ENCODE results near the gene CHADL. TPM values are rescaled to one million over a fixed set of nuclear protein-coding genes. Genes with fewer than 3 reads are reported as not detected.
"Not testable (repeated sequence)": the region's sequence is repeated elsewhere in the genome, so short reads cannot be mapped to it uniquely, and the experiment has no call there.

Gene CHADL
- total and polyA plus RNA-seq, 2 of the 8 experiments (the other 6 are each of a cell fraction or from before 2014, with no cell fraction given) = 0.78 to 1.4 TPM

DNA sequence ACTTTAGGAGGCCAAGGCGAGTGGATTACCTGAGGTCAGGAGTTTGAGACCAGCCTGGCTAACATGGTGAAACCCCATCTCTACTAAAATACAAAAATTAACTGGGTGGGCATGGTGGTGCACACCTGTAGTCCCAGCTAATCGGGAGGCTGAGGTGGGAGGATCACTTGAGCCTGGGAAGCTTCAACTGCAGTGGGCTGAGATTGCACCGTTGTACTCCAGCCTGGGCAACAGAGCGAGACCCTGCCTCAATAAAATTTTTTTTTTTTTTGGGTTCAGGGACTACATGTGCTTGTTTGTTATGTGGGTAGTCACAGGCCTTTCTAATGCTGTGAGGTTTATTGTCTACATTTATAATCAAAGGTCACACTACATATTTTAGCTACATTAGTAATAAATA is 19.0 kb upstream of the CHADL start:
- not testable (repeated sequence) for H2BK15ac ChIP-seq (ENCODE audit: low read length); H3K27me3 ChIP-seq (replicated peaks in 1 of 4; ENCODE audit: control insufficient read depth in 3 of 4, extremely low read depth in 1 of 4, insufficient read depth in 3 of 4, low read length in 3 of 4); H3K9ac ChIP-seq (replicated peaks in 1 of 4; ENCODE audit: extremely low read depth in 1 of 4, low read depth in 3 of 4, low read length in 3 of 4); H3K4me3 ChIP-seq (ENCODE audit: extremely low read depth in 1 of 4, insufficient read depth in 2 of 4, low read depth in 3 of 4, low read length in 4 of 4); H2BK20ac ChIP-seq (ENCODE audit: low read length); H4K91ac ChIP-seq (replicated peaks; ENCODE audit: insufficient read length, low read length); H2BK120ac ChIP-seq (replicated peaks; ENCODE audit: low read depth, low read length); FAIRE-seq; H3K4me1 ChIP-seq (replicated peaks in 1 of 4; ENCODE audit: control insufficient read depth in 3 of 4, insufficient read depth in 4 of 4, low read length in 3 of 4); H3K56ac ChIP-seq (replicated peaks; ENCODE audit: insufficient read length, low read depth, low read length); H3K4ac ChIP-seq (replicated peaks; ENCODE audit: insufficient read length, low read depth, low read length); H3K18ac ChIP-seq (ENCODE audit: extremely low read depth, low read length); H4K8ac ChIP-seq (ENCODE audit: extremely low read depth, insufficient read depth, low read length); H3K79me2 ChIP-seq (ENCODE audit: control insufficient read depth in 1 of 2, insufficient read depth in 2 of 2, low read length in 2 of 2); H3K23me2 ChIP-seq (ENCODE audit: low read depth, low read length); H3K23ac ChIP-seq (ENCODE audit: insufficient read length); DNase-seq (ENCODE audit: low read depth in 1 of 2, low spot score in 2 of 2); H3K27ac ChIP-seq (ENCODE audit: low read depth, low read length); H2BK5ac ChIP-seq (ENCODE audit: low read depth, low read length); H2AK5ac ChIP-seq (ENCODE audit: low read depth, low read length); H3K14ac ChIP-seq (ENCODE audit: insufficient read length); H4K5ac ChIP-seq (ENCODE audit: insufficient read length, low read depth, low read length); H2AFZ ChIP-seq (ENCODE audit: low read length); H2BK12ac ChIP-seq (ENCODE audit: low read depth, low read length); H3K9me3 ChIP-seq (ENCODE audit: insufficient read depth in 2 of 2, low read depth in 1 of 2, low read length in 1 of 2); H3K4me2 ChIP-seq (ENCODE audit: insufficient read depth in 1 of 2, low read depth in 2 of 2, low read length in 2 of 2); H3K79me1 ChIP-seq (ENCODE audit: low read depth, low read length)
- peaks cover 15 to 27% of the 10 kb centered on the region in 2 experiments for H4K20me1 ChIP-seq (replicated peaks in 1 of 2; ENCODE audit: control insufficient read depth in 1 of 2, insufficient read depth in 2 of 2, low read length in 2 of 2)
- ChIA-PET CTCF (ENCODE audit: partially characterized antibody) (interaction anchor here (0.7 kb wide), 1 partner anchor 1945 kb away, joined by 3 read pairs; no protein-coding TSS in a partner anchor), POLR2A (ENCODE audit: partially characterized antibody) (interaction anchor here (0.8 to 4.7 kb wide), 4 partner anchors 10 to 26 kb away, joined by 4 to 28 read pairs (median 14); partner anchors contain the start of gene RANGAP1)
- WGBS, 2 experiments (ENCODE audit: extremely low coverage in 1 of 2, insufficient coverage in 1 of 2, insufficient read length in 1 of 2, insufficient replicate concordance in 2 of 2, low coverage in 1 of 2, low lambda C conversion rate in 2 of 2, missing lambda C conversion rate in 1 of 2) = 90% methylated on average over 4 of the region's 4 CpGs; no CpG with 5 or more reads in 1 of the 2 experiments
- H3K36me3 ChIP-seq (ENCODE audit: control insufficient read depth in 2 of 4, insufficient read depth in 4 of 4, low read length in 3 of 4) = peaks cover 61 to 95% (median 81%) of the 10 kb centered on the region in 4 experiments
